Thyroid gland (tissue), 4 donors: Measurements from ENCODE around the gene PHF21B. TPM values are rescaled to one million over a fixed set of nuclear protein-coding genes. Genes with fewer than 3 reads are reported as not detected.
"Not testable (repeated sequence)": the region's sequence is repeated elsewhere in the genome, so short reads cannot be mapped to it uniquely, and the experiment has no call there.

Experiments used
- DNase-seq, 2 donors: peaks; one replicate each; pipeline ENCODE4 v3.0.0-alpha.2; 2019
- H3K27ac ChIP-seq, 3 donors: fragments of 200-600 bp; sonication (generic); 1 replicate in 2 of 3; 2 replicates in 1 of 3; pipeline ENCODE4 v1.5.1; 2016 to 2019; ENCODE audit warnings: mild to moderate bottlenecking in 1 of 3, moderate library complexity in 1 of 3
- H3K27me3 ChIP-seq: fragments of 200-600 bp; sonication (generic); one replicate; pipeline ENCODE4 v1.5.1; 2019
- H3K36me3 ChIP-seq, 2 donors: fragments of 200-600 bp; sonication (generic); one replicate each; pipeline ENCODE4 v1.5.1; 2016 to 2019
- H3K4me1 ChIP-seq, 2 donors: fragments of 200-600 bp; sonication (generic); one replicate each; pipeline ENCODE4 v1.5.1; 2017 to 2019
- H3K4me3 ChIP-seq, 3 donors: fragments of 200-600 bp; sonication (generic); replicated peaks in 1 of 3; 1 replicate in 2 of 3; 2 replicates in 1 of 3; pipeline ENCODE4 v1.5.1; 2016; ENCODE audit warnings: mild to moderate bottlenecking in 1 of 3
- H3K9me3 ChIP-seq: fragments of 200-600 bp; sonication (generic); one replicate; pipeline ENCODE4 v1.5.1; 2017
- CTCF ChIP-seq, 6 experiments: fragments of 200-600 bp in 3 of 6; fragments of 450-650 bp in 3 of 6; sonication (generic) in 3 of 6; IDR thresholded peaks; one replicate each; pipeline ENCODE4 v1.5.1; 2016 to 2019; ENCODE audit warnings: antibody characterized with exemption in 6 of 6, mild to moderate bottlenecking in 2 of 6, inconsistent platforms in 1 of 6, moderate library complexity in 1 of 6
- POLR2A ChIP-seq, 2 donors: fragments of 450-650 bp; IDR thresholded peaks; one replicate each; pipeline ENCODE4 v1.6.1; 2017; ENCODE audit warnings: antibody characterized with exemption in 2 of 2, mild to moderate bottlenecking in 2 of 2, moderate library complexity in 1 of 2
- WGBS, 2 donors: methylation state at CpG; one replicate each; pipeline ENCODE4 v1.1.5; 2017; 5-methylcytosine and 5-hydroxymethylcytosine counted together
- intact Hi-C: fragments of 100-400 bp; cut with DNase I; formaldehyde crosslinking; loops from one replicate; pipeline ENCODE4 v1.15.1; 2023
- total RNA-seq, 4 donors: library from RNA; depleted of rRNA; stranded (reverse); fragments of >200 nt; gene quantifications; one replicate each; pipeline ENCODE4 v1.2.3, GENCODE V29; 2016

PHF21B gene
- total RNA-seq, 4 donors from 2014 or later = 0.33 to 8.9 (median 2.2) TPM

DNA sequence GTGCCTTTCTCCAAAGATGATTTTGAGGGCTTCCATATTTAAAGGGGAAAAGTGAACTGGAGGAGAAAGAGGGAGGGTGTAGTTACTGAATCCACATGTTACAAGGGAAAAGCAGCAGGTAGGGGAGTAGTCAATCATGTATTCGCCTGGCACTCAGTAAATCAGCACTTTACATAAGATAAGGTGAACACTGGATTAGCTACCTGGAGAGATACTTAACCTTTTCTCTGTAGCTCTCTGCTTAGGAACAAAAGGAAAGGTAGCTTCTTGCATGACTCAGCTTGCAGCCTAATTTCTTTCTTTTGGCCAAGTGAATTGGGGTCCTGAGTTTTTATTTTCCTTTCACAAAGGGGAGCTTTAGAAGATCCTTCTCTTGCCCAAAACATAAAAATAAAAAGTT is 43.3 kb upstream of the PHF21B start:
- no peak overlapping the region for H3K27ac ChIP-seq
- H3K27me3 ChIP-seq = no peaks in the 10 kb centered on the region

GRCh38 chr22:45052665-45053064 is 42.9 kb upstream of the PHF21B start:
- H3K4me3 ChIP-seq, DNase-seq, intact Hi-C loops, H3K4me1 ChIP-seq, H3K27me3 ChIP-seq, H3K36me3 ChIP-seq, H3K27ac ChIP-seq, H3K9me3 ChIP-seq: not testable (repeated sequence)
- 31 to 35% methylated on average over 3 of the region's 3 CpGs for WGBS, 2 donors

More for the DNA sequence above, 43.3 kb upstream of the PHF21B start:
- Histone ChIP-seq H3K36me3 (no peaks in the 10 kb centered on the region), H3K4me3 (no peak overlapping the region), H3K9me3 (no peaks in the 10 kb centered on the region), H3K4me1 (no peaks in the 10 kb centered on the region)
- 35 to 43% methylated on average over 1 of the region's 1 CpG for WGBS, 2 donors
- intact Hi-C loops = no loop called here
- no peak for TF ChIP-seq CTCF (IDR thresholded peaks at IDR 0.05)
- TF ChIP-seq POLR2A (IDR thresholded peaks at IDR 0.05) = no peak
- no peak for DNase-seq

GRCh38 chr22:45051946-45052345 is 42.1 kb upstream of the PHF21B start:
- TF ChIP-seq POLR2A (IDR thresholded peaks at IDR 0.05) = no peak
- TF ChIP-seq CTCF (IDR thresholded peaks at IDR 0.05) = no peak
- no peaks in the 10 kb centered on the region for H3K27me3 ChIP-seq
- intact Hi-C loops = no loop called here
- no peaks in the 10 kb centered on the region for H3K36me3 ChIP-seq
- 89 to 90% methylated on average over 10 of the region's 10 CpGs for WGBS, 2 donors
- H3K4me3 ChIP-seq = no peak overlapping the region
- no peaks in the 10 kb centered on the region for H3K9me3 ChIP-seq
- DNase-seq = no peak
- no peaks in the 10 kb centered on the region for H3K4me1 ChIP-seq
- no peak overlapping the region for H3K27ac ChIP-seq

GRCh38 chr22:45051419-45051818 is 41.6 kb upstream of the PHF21B start:
- TF ChIP-seq POLR2A (IDR thresholded peaks at IDR 0.05) (no peak), CTCF (IDR thresholded peaks at IDR 0.05) (no peak)
- 77 to 84% methylated on average over 8 of the region's 8 CpGs for WGBS, 2 donors

GRCh38 chr22:45047260-45047659 is 37.5 kb upstream of the PHF21B start:
- Histone ChIP-seq H3K4me3 (no peak overlapping the region), H3K9me3 (no peaks in the 10 kb centered on the region), H3K4me1 (no peaks in the 10 kb centered on the region), H3K36me3 (no peaks in the 10 kb centered on the region), H3K27ac (no peak overlapping the region), H3K27me3 (no peaks in the 10 kb centered on the region)
- TF ChIP-seq POLR2A (IDR thresholded peaks at IDR 0.05) (no peak), CTCF (IDR thresholded peaks at IDR 0.05) (no peak)
- no peak for DNase-seq
- intact Hi-C loops = no loop called here
- 38 to 53% methylated on average over 5 to 6 of the region's 6 CpGs for WGBS, 2 donors

More at GRCh38 chr22:45051419-45051818, 41.6 kb upstream of the PHF21B start:
- Histone ChIP-seq H3K4me3 (no peak overlapping the region), H3K27ac (no peak overlapping the region), H3K27me3 (no peaks in the 10 kb centered on the region), H3K36me3 (no peaks in the 10 kb centered on the region), H3K9me3 (no peaks in the 10 kb centered on the region), H3K4me1 (no peaks in the 10 kb centered on the region)
- intact Hi-C loops = no loop called here
- DNase-seq = no peak

GRCh38 chr22:45045208-45045607 is 35.4 kb upstream of the PHF21B start:
- no peaks in the 10 kb centered on the region for H3K4me1 ChIP-seq
- no peak for TF ChIP-seq POLR2A (IDR thresholded peaks at IDR 0.05)
- no peak for TF ChIP-seq CTCF (IDR thresholded peaks at IDR 0.05)
- intact Hi-C loops = no loop called here
- no peaks in the 10 kb centered on the region for H3K27me3 ChIP-seq
- H3K4me3 ChIP-seq = no peak overlapping the region
- no peak for DNase-seq
- H3K27ac ChIP-seq = no peak overlapping the region
- no peaks in the 10 kb centered on the region for H3K9me3 ChIP-seq
- 59 to 72% methylated on average over 7 of the region's 7 CpGs for WGBS, 2 donors
- no peaks in the 10 kb centered on the region for H3K36me3 ChIP-seq
